ENCODE results near the gene FPR1.

DNA sequence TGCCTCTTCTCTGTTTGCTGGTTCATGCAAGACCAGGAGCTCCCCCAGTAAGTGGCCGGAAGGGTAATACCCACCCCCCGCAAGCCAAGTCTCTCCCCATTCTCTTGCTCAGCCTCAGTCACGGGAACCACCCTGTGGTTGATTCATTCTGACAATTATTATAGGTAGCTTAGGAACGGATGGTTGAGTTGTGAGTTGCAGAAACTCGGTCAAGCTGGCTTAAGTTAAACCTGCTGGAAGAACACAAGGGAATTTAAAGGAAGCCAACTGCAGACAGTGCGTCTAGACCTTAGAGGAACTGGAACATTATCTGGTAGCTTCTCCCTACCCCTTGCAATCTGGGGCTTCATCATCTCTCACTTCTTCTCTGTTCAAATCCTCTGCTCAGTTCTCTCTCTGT lies 8.9 kb downstream of the FPR1 start:
- TF ChIP-seq, protein P1, sequence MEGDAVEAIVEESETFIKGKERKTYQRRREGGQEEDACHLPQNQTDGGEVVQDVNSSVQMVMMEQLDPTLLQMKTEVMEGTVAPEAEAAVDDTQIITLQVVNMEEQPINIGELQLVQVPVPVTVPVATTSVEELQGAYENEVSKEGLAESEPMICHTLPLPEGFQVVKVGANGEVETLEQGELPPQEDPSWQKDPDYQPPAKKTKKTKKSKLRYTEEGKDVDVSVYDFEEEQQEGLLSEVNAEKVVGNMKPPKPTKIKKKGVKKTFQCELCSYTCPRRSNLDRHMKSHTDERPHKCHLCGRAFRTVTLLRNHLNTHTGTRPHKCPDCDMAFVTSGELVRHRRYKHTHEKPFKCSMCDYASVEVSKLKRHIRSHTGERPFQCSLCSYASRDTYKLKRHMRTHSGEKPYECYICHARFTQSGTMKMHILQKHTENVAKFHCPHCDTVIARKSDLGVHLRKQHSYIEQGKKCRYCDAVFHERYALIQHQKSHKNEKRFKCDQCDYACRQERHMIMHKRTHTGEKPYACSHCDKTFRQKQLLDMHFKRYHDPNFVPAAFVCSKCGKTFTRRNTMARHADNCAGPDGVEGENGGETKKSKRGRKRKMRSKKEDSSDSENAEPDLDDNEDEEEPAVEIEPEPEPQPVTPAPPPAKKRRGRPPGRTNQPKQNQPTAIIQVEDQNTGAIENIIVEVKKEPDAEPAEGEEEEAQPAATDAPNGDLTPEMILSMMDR (IDR thresholded peaks at IDR 0.05; ENCODE audit: insufficient read depth, low read length, poor library complexity, severe bottlenecking), result no peak
- TF ChIP-seq EZH2phosphoT487 (conservative IDR thresholded peaks at IDR 0.05; ENCODE audit: low read length), result no peak
